GM23338 (cell line): ENCODE results near the gene LRBA. TPM values are rescaled to one million over a fixed set of nuclear protein-coding genes. Genes with fewer than 3 reads are reported as not detected.

Experiments
- ATAC-seq: fragments of 200-7000 bp; cut with Tn5 transposase; 3 replicates; pipeline ENCODE4 v1.9.1; 2020
- DNase-seq: peaks from one replicate; pipeline ENCODE4 v3.0.0-alpha.2; 2015; ENCODE audit warnings: low spot score
- H2AFZ ChIP-seq: fragments of 200-600 bp; sonication (generic); 2 replicates; pipeline ENCODE4 v1.8.0; 2016; ENCODE audit warnings: antibody characterized with exemption, mild to moderate bottlenecking, moderate library complexity
- H3F3A ChIP-seq: fragments of 200-600 bp; sonication (generic); replicated peaks from 2 replicates; pipeline ENCODE4 v1.8.0; 2017; ENCODE audit warnings: antibody characterized with exemption, mixed run types, low read depth
- H3K27ac ChIP-seq: fragments of 200-600 bp; sonication (generic); 2 replicates; pipeline ENCODE4 v1.6.1; 2016; ENCODE audit warnings: low read depth
- H3K27me3 ChIP-seq: fragments of 200-600 bp; sonication (generic); 2 replicates; pipeline ENCODE4 v1.8.0; 2016; ENCODE audit warnings: mild to moderate bottlenecking, mixed run types, moderate library complexity; ENCODE audit not compliant: insufficient read depth
- H3K36me3 ChIP-seq: fragments of 200-600 bp; sonication (generic); 2 replicates; pipeline ENCODE4 v1.8.0; 2016; ENCODE audit warnings: mild to moderate bottlenecking; ENCODE audit not compliant: insufficient read depth
- H3K4me1 ChIP-seq: fragments of 200-600 bp; sonication (generic); 2 replicates; pipeline ENCODE4 v1.8.0; 2016; ENCODE audit warnings: mild to moderate bottlenecking, moderate library complexity; ENCODE audit not compliant: insufficient read depth
- H3K4me2 ChIP-seq: fragments of 200-600 bp; sonication (generic); 2 replicates; pipeline ENCODE4 v1.7.1; 2017; ENCODE audit warnings: mixed run types
- H3K4me3 ChIP-seq: fragments of 200-600 bp; sonication (generic); 2 replicates; pipeline ENCODE4 v1.6.1; 2016; ENCODE audit warnings: mixed run types
- H3K79me2 ChIP-seq: fragments of 200-600 bp; sonication (generic); replicated peaks from 2 replicates; pipeline ENCODE4 v1.8.0; 2017; ENCODE audit warnings: mild to moderate bottlenecking; ENCODE audit not compliant: insufficient read depth
- H3K9me2 ChIP-seq: fragments of 200-600 bp; sonication (generic); 2 replicates; pipeline ENCODE4 v1.8.0; 2017; ENCODE audit not compliant: insufficient read depth
- H4K20me1 ChIP-seq: fragments of 200-600 bp; sonication (generic); replicated peaks from 2 replicates; pipeline ENCODE4 v1.8.0; 2017; ENCODE audit warnings: mild to moderate bottlenecking; ENCODE audit not compliant: insufficient read depth
- H3K27ac Mint-ChIP-seq: 2 replicates; pipeline ENCODE4 v1.8.0; 2020; ENCODE audit warnings: inconsistent platforms, mild to moderate bottlenecking, moderate library complexity, mixed read lengths
- H3K27me3 Mint-ChIP-seq: 3 replicates; pipeline ENCODE4 v1.8.0; 2022; ENCODE audit warnings: low read depth, mild to moderate bottlenecking, moderate library complexity, mixed read lengths, inconsistent platforms; ENCODE audit not compliant: insufficient read depth, poor library complexity
- H3K36me3 Mint-ChIP-seq: 3 replicates; pipeline ENCODE4 v1.8.0; 2021; ENCODE audit warnings: low read depth, mild to moderate bottlenecking, inconsistent platforms, moderate library complexity, mixed read lengths
- H3K4me1 Mint-ChIP-seq: 3 replicates; pipeline ENCODE4 v1.8.0; 2020; ENCODE audit warnings: mild to moderate bottlenecking, inconsistent platforms, mixed read lengths
- H3K4me3 Mint-ChIP-seq: 3 replicates; pipeline ENCODE4 v1.8.0; 2021; ENCODE audit warnings: moderate library complexity, mild to moderate bottlenecking, inconsistent platforms, mixed read lengths
- H3K9me3 Mint-ChIP-seq: 3 replicates; pipeline ENCODE4 v1.8.0; 2020; ENCODE audit warnings: moderate library complexity, mild to moderate bottlenecking, inconsistent platforms, mixed read lengths
- CREB1 ChIP-seq: fragments of 250-450 bp; sonication (Bioruptor Pico); IDR thresholded peaks from 2 replicates; pipeline ENCODE4 v1.5.0; 2020; ENCODE audit warnings: low read depth, mild to moderate bottlenecking, moderate library complexity
- EZH2 ChIP-seq: fragments of 200-600 bp; sonication (generic); IDR thresholded peaks from one replicate; pipeline ENCODE4 v1.8.0; 2017; ENCODE audit warnings: antibody characterized with exemption, mild to moderate bottlenecking, low read depth; ENCODE audit not compliant: unreplicated experiment
- JUNB ChIP-seq: IDR thresholded peaks from one replicate; pipeline ENCODE4 v1.6.1; 2016; ENCODE audit warnings: antibody characterized with exemption; ENCODE audit not compliant: unreplicated experiment
- NANOG ChIP-seq: IDR thresholded peaks from 2 replicates; pipeline ENCODE4 v1.6.1; 2016; ENCODE audit warnings: antibody characterized with exemption, borderline replicate concordance
- POLR2AphosphoS5 ChIP-seq: IDR thresholded peaks from 2 replicates; pipeline ENCODE4 v1.6.1; 2016; ENCODE audit warnings: antibody characterized with exemption, low read depth
- STAT1 ChIP-seq: IDR thresholded peaks from one replicate; pipeline ENCODE4 v1.6.1; 2016; ENCODE audit warnings: antibody characterized with exemption; ENCODE audit not compliant: unreplicated experiment
- ZNF114 ChIP-seq: fragments of 250-450 bp; sonication (Bioruptor Pico); IDR thresholded peaks from 2 replicates; pipeline ENCODE4 v1.5.0; 2020; ENCODE audit warnings: mild to moderate bottlenecking, moderate library complexity
- ZNF331 ChIP-seq: fragments of 250-450 bp; sonication (Bioruptor Pico); IDR thresholded peaks from 2 replicates; pipeline ENCODE4 v1.5.0; 2020; ENCODE audit warnings: low read depth, mild to moderate bottlenecking, moderate library complexity
- polyA plus RNA-seq: library from polyadenylated mRNA; unstranded; fragments of >200 nt; fragmentation: Nextera tagmentation; extraction: Ambion mirVana; gene quantifications from 2 replicates; pipeline ENCODE4 v1.2.1, GENCODE V29; 2016
- total RNA-seq: library from RNA; depleted of rRNA; stranded (reverse); fragments of >200 nt; shearing (Covaris generic); gene quantifications from 2 replicates; pipeline ENCODE4 v1.2.3, GENCODE V29; 2014
- TF ChIP-seq, protein P1 (sequence below): IDR thresholded peaks from one replicate; pipeline ENCODE4 v1.6.1; 2018; ENCODE audit warnings: antibody characterized with exemption; ENCODE audit not compliant: unreplicated experiment
- TF ChIP-seq, protein P2 (sequence below): fragments of 250-450 bp; sonication (Bioruptor Pico); IDR thresholded peaks from 2 replicates; pipeline ENCODE4 v1.5.0; 2020; ENCODE audit warnings: mild to moderate bottlenecking, moderate library complexity
- TF ChIP-seq, protein P3 (sequence below): IDR thresholded peaks from 2 replicates; pipeline ENCODE4 v1.6.1; 2016; ENCODE audit warnings: antibody characterized with exemption
- TF ChIP-seq, protein P4 (sequence below), 2 experiments: fragments of 200-600 bp in 1 of 2; sonication (generic) in 1 of 2; conservative IDR thresholded peaks; 2 replicates each; pipeline versions ENCODE4 v1.5.1 to v1.6.1; 2016 to 2017; ENCODE audit warnings: antibody characterized with exemption in 2 of 2, low read depth in 2 of 2, mild to moderate bottlenecking in 2 of 2, moderate library complexity in 1 of 2

Gene LRBA
- total and polyA plus RNA-seq, 2 experiments from 2014 or later = 23.3 to 126 TPM

DNA sequence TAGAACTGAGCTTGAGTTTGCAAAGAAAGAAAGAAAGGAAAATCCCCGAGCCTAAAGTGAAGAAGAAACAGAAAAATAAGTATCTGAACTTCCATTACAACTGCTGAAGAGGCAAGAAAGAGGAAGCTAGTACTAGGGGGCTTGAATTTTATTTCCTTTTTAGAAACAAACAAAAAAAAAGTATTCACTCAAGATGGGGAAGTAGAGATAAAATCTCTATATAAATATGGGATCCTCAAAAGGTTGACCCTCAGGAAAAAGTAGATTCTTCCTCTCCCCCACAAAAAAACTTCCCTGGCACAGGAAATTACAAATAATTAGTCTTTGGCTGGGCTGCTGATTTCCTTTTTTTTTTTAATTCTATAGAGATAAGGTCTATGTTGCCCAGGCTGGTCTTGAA is 16.0 kb downstream of the LRBA start:
- H3K27ac ChIP-seq = no peak overlapping the region
- no peaks in the 10 kb centered on the region for H3K36me3 ChIP-seq
- no peak overlapping the region for H3K4me3 ChIP-seq
- no peaks in the 10 kb centered on the region; the same call in 2 of the 3 replicates for H3K9me3 Mint-ChIP-seq
- H3K27ac Mint-ChIP-seq = peak overlapping the region; percentile 29; the same call in 1 of the 2 replicates
- H3F3A ChIP-seq = no peaks in the 10 kb centered on the region
- no peak overlapping the region for H3K4me3 Mint-ChIP-seq
- peaks cover 99% of the 10 kb centered on the region for H3K79me2 ChIP-seq
- H3K4me2 ChIP-seq = no peak overlapping the region
- H3K36me3 Mint-ChIP-seq = peaks cover 18% of the 10 kb centered on the region
- H2AFZ ChIP-seq = no peak overlapping the region
- TF ChIP-seq CREB1 (no peak), EZH2 (no peak), NANOG (no peak), POLR2AphosphoS5 (no peak), ZNF331 (CRISPR knock-in tag) (no peak), ZNF114 (CRISPR knock-in tag) (no peak), STAT1 (no peak), JUNB (no peak)
- TF ChIP-seq, protein P1, sequence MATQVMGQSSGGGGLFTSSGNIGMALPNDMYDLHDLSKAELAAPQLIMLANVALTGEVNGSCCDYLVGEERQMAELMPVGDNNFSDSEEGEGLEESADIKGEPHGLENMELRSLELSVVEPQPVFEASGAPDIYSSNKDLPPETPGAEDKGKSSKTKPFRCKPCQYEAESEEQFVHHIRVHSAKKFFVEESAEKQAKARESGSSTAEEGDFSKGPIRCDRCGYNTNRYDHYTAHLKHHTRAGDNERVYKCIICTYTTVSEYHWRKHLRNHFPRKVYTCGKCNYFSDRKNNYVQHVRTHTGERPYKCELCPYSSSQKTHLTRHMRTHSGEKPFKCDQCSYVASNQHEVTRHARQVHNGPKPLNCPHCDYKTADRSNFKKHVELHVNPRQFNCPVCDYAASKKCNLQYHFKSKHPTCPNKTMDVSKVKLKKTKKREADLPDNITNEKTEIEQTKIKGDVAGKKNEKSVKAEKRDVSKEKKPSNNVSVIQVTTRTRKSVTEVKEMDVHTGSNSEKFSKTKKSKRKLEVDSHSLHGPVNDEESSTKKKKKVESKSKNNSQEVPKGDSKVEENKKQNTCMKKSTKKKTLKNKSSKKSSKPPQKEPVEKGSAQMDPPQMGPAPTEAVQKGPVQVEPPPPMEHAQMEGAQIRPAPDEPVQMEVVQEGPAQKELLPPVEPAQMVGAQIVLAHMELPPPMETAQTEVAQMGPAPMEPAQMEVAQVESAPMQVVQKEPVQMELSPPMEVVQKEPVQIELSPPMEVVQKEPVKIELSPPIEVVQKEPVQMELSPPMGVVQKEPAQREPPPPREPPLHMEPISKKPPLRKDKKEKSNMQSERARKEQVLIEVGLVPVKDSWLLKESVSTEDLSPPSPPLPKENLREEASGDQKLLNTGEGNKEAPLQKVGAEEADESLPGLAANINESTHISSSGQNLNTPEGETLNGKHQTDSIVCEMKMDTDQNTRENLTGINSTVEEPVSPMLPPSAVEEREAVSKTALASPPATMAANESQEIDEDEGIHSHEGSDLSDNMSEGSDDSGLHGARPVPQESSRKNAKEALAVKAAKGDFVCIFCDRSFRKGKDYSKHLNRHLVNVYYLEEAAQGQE = no peak
- TF ChIP-seq, protein P2, sequence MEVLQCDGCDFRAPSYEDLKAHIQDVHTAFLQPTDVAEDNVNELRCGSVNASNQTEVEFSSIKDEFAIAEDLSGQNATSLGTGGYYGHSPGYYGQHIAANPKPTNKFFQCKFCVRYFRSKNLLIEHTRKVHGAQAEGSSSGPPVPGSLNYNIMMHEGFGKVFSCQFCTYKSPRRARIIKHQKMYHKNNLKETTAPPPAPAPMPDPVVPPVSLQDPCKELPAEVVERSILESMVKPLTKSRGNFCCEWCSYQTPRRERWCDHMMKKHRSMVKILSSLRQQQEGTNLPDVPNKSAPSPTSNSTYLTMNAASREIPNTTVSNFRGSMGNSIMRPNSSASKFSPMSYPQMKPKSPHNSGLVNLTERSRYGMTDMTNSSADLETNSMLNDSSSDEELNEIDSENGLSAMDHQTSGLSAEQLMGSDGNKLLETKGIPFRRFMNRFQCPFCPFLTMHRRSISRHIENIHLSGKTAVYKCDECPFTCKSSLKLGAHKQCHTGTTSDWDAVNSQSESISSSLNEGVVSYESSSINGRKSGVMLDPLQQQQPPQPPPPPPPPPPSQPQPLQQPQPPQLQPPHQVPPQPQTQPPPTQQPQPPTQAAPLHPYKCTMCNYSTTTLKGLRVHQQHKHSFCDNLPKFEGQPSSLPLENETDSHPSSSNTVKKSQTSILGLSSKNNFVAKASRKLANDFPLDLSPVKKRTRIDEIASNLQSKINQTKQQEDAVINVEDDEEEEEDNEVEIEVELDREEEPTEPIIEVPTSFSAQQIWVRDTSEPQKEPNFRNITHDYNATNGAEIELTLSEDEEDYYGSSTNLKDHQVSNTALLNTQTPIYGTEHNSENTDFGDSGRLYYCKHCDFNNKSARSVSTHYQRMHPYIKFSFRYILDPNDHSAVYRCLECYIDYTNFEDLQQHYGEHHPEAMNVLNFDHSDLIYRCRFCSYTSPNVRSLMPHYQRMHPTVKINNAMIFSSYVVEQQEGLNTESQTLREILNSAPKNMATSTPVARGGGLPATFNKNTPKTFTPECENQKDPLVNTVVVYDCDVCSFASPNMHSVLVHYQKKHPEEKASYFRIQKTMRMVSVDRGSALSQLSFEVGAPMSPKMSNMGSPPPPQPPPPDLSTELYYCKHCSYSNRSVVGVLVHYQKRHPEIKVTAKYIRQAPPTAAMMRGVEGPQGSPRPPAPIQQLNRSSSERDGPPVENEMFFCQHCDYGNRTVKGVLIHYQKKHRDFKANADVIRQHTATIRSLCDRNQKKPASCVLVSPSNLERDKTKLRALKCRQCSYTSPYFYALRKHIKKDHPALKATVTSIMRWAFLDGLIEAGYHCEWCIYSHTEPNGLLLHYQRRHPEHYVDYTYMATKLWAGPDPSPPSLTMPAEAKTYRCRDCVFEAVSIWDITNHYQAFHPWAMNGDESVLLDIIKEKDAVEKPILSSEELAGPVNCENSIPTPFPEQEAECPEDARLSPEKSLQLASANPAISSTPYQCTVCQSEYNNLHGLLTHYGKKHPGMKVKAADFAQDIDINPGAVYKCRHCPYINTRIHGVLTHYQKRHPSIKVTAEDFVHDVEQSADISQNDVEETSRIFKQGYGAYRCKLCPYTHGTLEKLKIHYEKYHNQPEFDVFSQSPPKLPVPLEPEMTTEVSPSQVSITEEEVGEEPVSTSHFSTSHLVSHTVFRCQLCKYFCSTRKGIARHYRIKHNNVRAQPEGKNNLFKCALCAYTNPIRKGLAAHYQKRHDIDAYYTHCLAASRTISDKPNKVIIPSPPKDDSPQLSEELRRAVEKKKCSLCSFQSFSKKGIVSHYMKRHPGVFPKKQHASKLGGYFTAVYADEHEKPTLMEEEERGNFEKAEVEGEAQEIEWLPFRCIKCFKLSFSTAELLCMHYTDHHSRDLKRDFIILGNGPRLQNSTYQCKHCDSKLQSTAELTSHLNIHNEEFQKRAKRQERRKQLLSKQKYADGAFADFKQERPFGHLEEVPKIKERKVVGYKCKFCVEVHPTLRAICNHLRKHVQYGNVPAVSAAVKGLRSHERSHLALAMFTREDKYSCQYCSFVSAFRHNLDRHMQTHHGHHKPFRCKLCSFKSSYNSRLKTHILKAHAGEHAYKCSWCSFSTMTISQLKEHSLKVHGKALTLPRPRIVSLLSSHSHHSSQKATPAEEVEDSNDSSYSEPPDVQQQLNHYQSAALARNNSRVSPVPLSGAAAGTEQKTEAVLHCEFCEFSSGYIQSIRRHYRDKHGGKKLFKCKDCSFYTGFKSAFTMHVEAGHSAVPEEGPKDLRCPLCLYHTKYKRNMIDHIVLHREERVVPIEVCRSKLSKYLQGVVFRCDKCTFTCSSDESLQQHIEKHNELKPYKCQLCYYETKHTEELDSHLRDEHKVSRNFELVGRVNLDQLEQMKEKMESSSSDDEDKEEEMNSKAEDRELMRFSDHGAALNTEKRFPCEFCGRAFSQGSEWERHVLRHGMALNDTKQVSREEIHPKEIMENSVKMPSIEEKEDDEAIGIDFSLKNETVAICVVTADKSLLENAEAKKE (CRISPR knock-in tag) = no peak
- TF ChIP-seq, protein P3, sequence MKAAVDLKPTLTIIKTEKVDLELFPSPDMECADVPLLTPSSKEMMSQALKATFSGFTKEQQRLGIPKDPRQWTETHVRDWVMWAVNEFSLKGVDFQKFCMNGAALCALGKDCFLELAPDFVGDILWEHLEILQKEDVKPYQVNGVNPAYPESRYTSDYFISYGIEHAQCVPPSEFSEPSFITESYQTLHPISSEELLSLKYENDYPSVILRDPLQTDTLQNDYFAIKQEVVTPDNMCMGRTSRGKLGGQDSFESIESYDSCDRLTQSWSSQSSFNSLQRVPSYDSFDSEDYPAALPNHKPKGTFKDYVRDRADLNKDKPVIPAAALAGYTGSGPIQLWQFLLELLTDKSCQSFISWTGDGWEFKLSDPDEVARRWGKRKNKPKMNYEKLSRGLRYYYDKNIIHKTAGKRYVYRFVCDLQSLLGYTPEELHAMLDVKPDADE = no peak
- TF ChIP-seq, protein P4, sequence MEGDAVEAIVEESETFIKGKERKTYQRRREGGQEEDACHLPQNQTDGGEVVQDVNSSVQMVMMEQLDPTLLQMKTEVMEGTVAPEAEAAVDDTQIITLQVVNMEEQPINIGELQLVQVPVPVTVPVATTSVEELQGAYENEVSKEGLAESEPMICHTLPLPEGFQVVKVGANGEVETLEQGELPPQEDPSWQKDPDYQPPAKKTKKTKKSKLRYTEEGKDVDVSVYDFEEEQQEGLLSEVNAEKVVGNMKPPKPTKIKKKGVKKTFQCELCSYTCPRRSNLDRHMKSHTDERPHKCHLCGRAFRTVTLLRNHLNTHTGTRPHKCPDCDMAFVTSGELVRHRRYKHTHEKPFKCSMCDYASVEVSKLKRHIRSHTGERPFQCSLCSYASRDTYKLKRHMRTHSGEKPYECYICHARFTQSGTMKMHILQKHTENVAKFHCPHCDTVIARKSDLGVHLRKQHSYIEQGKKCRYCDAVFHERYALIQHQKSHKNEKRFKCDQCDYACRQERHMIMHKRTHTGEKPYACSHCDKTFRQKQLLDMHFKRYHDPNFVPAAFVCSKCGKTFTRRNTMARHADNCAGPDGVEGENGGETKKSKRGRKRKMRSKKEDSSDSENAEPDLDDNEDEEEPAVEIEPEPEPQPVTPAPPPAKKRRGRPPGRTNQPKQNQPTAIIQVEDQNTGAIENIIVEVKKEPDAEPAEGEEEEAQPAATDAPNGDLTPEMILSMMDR (conservative IDR thresholded peaks at IDR 0.05; ENCODE audit: low read depth in 2 of 2) = no peak
- H3K9me2 ChIP-seq = no peaks in the 10 kb centered on the region
- no peaks in the 10 kb centered on the region for H3K27me3 ChIP-seq
- H3K27me3 Mint-ChIP-seq = peaks cover 14% of the 10 kb centered on the region
- ATAC-seq (no peak), DNase-seq (no peak)
- peaks cover 25% of the 10 kb centered on the region for H3K4me1 Mint-ChIP-seq
- H4K20me1 ChIP-seq = peaks cover 39% of the 10 kb centered on the region
- peaks cover 5% of the 10 kb centered on the region; the same call in 1 of the 2 replicates for H3K4me1 ChIP-seq
